WI38 (cell line): Measurements from ENCODE around the gene TBCD.

Experiments
- H3K4me3 ChIP-seq: 2 replicates; pipeline ENCODE4 v1.5.1; 2011; ENCODE audit warnings: low read depth, mild to moderate bottlenecking, control low read depth, low read length
- TF ChIP-seq, protein P1 (sequence below): IDR thresholded peaks from 2 replicates; pipeline ENCODE4 v1.5.1; 2012; ENCODE audit warnings: low read depth, mild to moderate bottlenecking, control low read depth, low read length

The TBCD gene

DNA sequence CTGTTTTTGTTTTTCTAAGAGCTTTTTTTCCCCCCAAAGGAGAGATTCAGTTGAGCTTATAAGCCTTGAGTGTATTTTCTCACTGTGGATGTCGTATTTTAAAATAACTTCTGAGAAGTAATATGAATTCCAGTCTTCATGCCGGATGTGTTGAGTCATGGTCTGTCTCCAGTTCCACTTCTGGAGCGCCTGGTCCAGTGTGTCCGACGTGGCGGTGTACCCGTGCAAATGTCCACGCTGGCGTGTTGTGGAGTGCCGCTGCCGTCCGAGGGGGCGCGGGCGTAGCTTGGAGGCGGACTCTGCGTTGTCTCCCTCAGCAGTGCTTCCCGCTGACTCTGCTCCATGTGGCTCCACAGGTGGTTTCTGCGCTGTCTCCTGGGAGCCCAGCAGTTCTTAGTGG lies 148.9 kb downstream of the TBCD start:
- TF ChIP-seq, protein P1, sequence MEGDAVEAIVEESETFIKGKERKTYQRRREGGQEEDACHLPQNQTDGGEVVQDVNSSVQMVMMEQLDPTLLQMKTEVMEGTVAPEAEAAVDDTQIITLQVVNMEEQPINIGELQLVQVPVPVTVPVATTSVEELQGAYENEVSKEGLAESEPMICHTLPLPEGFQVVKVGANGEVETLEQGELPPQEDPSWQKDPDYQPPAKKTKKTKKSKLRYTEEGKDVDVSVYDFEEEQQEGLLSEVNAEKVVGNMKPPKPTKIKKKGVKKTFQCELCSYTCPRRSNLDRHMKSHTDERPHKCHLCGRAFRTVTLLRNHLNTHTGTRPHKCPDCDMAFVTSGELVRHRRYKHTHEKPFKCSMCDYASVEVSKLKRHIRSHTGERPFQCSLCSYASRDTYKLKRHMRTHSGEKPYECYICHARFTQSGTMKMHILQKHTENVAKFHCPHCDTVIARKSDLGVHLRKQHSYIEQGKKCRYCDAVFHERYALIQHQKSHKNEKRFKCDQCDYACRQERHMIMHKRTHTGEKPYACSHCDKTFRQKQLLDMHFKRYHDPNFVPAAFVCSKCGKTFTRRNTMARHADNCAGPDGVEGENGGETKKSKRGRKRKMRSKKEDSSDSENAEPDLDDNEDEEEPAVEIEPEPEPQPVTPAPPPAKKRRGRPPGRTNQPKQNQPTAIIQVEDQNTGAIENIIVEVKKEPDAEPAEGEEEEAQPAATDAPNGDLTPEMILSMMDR = no peak
- no peak overlapping the region for H3K4me3 ChIP-seq

- TF ChIP-seq, protein P1 = no peak
- H3K4me3 ChIP-seq = no peak overlapping the region
Observed at GRCh38 chr17:82901356-82901755, 149.5 kb downstream of the TBCD start.

GRCh38 chr17:82901856-82902255 lies 150.0 kb downstream of the TBCD start:
- TF ChIP-seq, protein P1 = no peak
- no peak overlapping the region for H3K4me3 ChIP-seq

- H3K4me3 ChIP-seq = no peak overlapping the region
- TF ChIP-seq, protein P1 = no peak
Observed at GRCh38 chr17:82902972-82903874, 151.4 kb downstream of the TBCD start.

DNA sequence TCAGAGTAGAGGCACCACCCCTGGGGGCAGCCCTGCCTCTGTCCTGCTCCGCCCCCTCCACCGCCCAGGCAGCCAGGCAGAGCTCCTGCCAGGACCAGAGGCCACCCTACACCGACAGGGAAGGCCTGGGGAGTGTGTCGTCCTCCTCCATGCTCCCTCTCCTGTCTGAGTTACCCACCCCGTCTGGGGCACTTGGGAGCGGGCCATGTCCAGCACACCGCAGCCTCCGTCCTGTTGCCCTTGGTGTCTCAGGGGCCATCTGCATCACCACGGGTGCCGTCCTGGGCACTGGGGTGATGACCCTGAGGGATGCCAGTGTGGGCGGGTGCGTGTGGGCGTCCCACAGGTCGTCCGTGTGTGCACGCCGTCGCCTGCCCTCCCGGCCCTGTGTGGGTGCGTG lies 153.3 kb downstream of the TBCD start:
- TF ChIP-seq, protein P1 = no peak
- no peak overlapping the region for H3K4me3 ChIP-seq

GRCh38 chr17:82907797-82908542 lies 156.1 kb downstream of the TBCD start:
- TF ChIP-seq, protein P1 = no peak
- H3K4me3 ChIP-seq = no peak overlapping the region
